ENCODE results near the gene GRIFIN. TPM values are rescaled to one million over a fixed set of nuclear protein-coding genes. Genes with fewer than 3 reads are reported as not detected.

The GRIFIN gene
- total and polyA plus RNA-seq, 9 of the 15 experiments (the other 6 are each of a cell fraction or from before 2014, with no cell fraction given), result not detected

- no peak overlapping the region for H3K27ac ChIP-seq (ENCODE audit: extremely low read depth, low read depth, low read length)
- H3K9me1 ChIP-seq (ENCODE audit: control insufficient read depth, insufficient read depth, low read length), result no peaks in the 10 kb centered on the region
- H3K9me3 ChIP-seq (replicated peaks; ENCODE audit: control insufficient read depth, insufficient read depth, low read depth, low read length), result no peaks in the 10 kb centered on the region; the same call in 1 of the 2 replicates
- 20% methylated on average over 10 of the region's 10 CpGs for WGBS (ENCODE audit: insufficient coverage, low coverage, missing lambda C conversion rate)
- H3K4me1 ChIP-seq (replicated peaks in 1 of 2; ENCODE audit: control insufficient read depth in 2 of 2, insufficient read depth in 2 of 2, low read length in 2 of 2), result peaks cover 0 to 20% of the 10 kb centered on the region in 2 experiments; a peak in 2 of 5 replicates
- H3K4me2 ChIP-seq (ENCODE audit: insufficient read depth, low read length), result no peak overlapping the region
- intact Hi-C loops (cut with micrococcal nuclease), result no loop called here
- no peak for FAIRE-seq
- in situ Hi-C loops (cut with MboI), result no loop called here
- H4K20me1 ChIP-seq (replicated peaks; ENCODE audit: control insufficient read depth, insufficient read depth, low read length), result peaks cover 3% of the 10 kb centered on the region; the same call in 1 of the 2 replicates
- no peak overlapping the region for H2AFZ ChIP-seq (ENCODE audit: low read depth, low read length)
- no TSS peak for BruUV-seq (replicated peaks)
- POLR2A ChIA-PET, result no interaction called here
- H3K27me3 ChIP-seq (ENCODE audit: control insufficient read depth in 2 of 2, insufficient read depth in 2 of 2, low read length in 2 of 2), result peaks cover 2 to 25% of the 10 kb centered on the region in 2 experiments; a peak in 4 of 5 replicates
- TF ChIP-seq ZNF655 (CRISPR knock-in tag; IDR thresholded peaks at IDR 0.05), result no peak
- no peak for TF ChIP-seq ATF7 (IDR thresholded peaks at IDR 0.05)
- TF ChIP-seq CEBPG (CRISPR knock-in tag; IDR thresholded peaks at IDR 0.05), result no peak
- TF ChIP-seq CEBPG (tag; conservative IDR thresholded peaks at IDR 0.05 in 1 of 2, IDR thresholded peaks at IDR 0.05 in 1 of 2), result peak in 1 of 2 experiments; percentile 32; a peak in 1 of 4 replicates
- no peak for TF ChIP-seq HOMEZ (CRISPR knock-in tag; IDR thresholded peaks at IDR 0.05)
- no peak for TF ChIP-seq ZNF57 (CRISPR knock-in tag; IDR thresholded peaks at IDR 0.05)
- TF ChIP-seq TCF7 (IDR thresholded peaks at IDR 0.05; ENCODE audit: borderline replicate concordance), result no peak
- TF ChIP-seq ZNF146 (CRISPR knock-in tag; IDR thresholded peaks at IDR 0.05; ENCODE audit: unreplicated experiment), result no peak
- no peak for TF ChIP-seq KAT7 (CRISPR knock-in tag; IDR thresholded peaks at IDR 0.05; ENCODE audit: borderline replicate concordance)
- TF ChIP-seq ZKSCAN8 (CRISPR knock-in tag; IDR thresholded peaks at IDR 0.05), result no peak
- no peak for TF ChIP-seq RUNX1 (IDR thresholded peaks at IDR 0.05; ENCODE audit: low read depth)
- no peak for TF ChIP-seq SPI1 (IDR thresholded peaks at IDR 0.05; ENCODE audit: borderline replicate concordance, low read depth, low read length)
- no peak for TF ChIP-seq ARID4B (CRISPR knock-in tag; IDR thresholded peaks at IDR 0.05)
- no peak for TF ChIP-seq ZBTB8A (IDR thresholded peaks at IDR 0.05; ENCODE audit: partially characterized antibody)
- peak; percentile 58; the same call in 1 of the 2 replicates for TF ChIP-seq CEBPB (tag; IDR thresholded peaks at IDR 0.05)
- H3K79me2 ChIP-seq (ENCODE audit: control insufficient read depth, insufficient read depth, low read length), result no peaks in the 10 kb centered on the region
- CTCF ChIA-PET (ENCODE audit: low intra/inter-chr PET ratio), result no interaction called here
- no peak overlapping the region for H3K4me3 ChIP-seq
- H3K36me3 ChIP-seq (ENCODE audit: control insufficient read depth, insufficient read depth, low read length), result no peaks in the 10 kb centered on the region
- H3K9ac ChIP-seq (ENCODE audit: insufficient read depth in 1 of 2, low read depth in 2 of 2, low read length in 2 of 2), result no peak overlapping the region
- no peak for ATAC-seq
- DNase-seq (ENCODE audit: extremely low read depth in 1 of 4, low spot score in 3 of 4), result no peak
Observed at GRCh38 chr7:2466675-2467074, 9.5 kb downstream of the GRIFIN start.
